GM12878 (cell line): ENCODE measurements around the gene NLGN3. TPM values are rescaled to one million over a fixed set of nuclear protein-coding genes. Genes with fewer than 3 reads are reported as not detected.

Experiments used
- ATAC-seq: fragments of 200-7000 bp; cut with Tn5 transposase; 3 replicates; pipeline ENCODE4 v1.9.1; 2020; ENCODE audit warnings: mild to moderate bottlenecking, moderate library complexity
- BruUV-seq: library from RNA; stranded (reverse); fragments of 400-500 nt; replicated peaks from 2 replicates; lab custom pipeline; 2021; lab: Mats Ljungman, UMichigan
- CTCF ChIA-PET: fragments of 300-600 bp; sonication (Branson Sonifier 250); formaldehyde crosslinking; extraction: SDS; loops from one replicate; lab custom pipeline; 2021; ENCODE audit warnings: inconsistent platforms; lab: Yijun Ruan, JAX
- POLR2A ChIA-PET: fragments of 350-600 bp; formaldehyde crosslinking; extraction: SDS; loops from one replicate; lab custom pipeline; 2021; ENCODE audit warnings: inconsistent platforms; lab: Charles Lee
- RAD21 ChIA-PET: fragments of 300-600 bp; sonication (Branson Sonifier 250); formaldehyde crosslinking; loops from one replicate; lab custom pipeline; 2023; ENCODE audit warnings: antibody characterized with exemption; ENCODE audit not compliant: unreplicated experiment; lab: Charles Lee
- SMC1A ChIA-PET: fragments of 300-600 bp; sonication (Branson Sonifier 250); formaldehyde crosslinking; loops from one replicate; lab custom pipeline; 2023; ENCODE audit not compliant: unreplicated experiment, uncharacterized antibody; lab: Charles Lee
- DNase-seq: peaks from one replicate; pipeline ENCODE4 v3.0.0-alpha.2; 2011; ENCODE audit warnings: low read depth, low spot score
- FAIRE-seq: peaks from 3 replicates; lab custom pipeline; 2011; peaks lifted over from hg19 to GRCh38; lab: Jason Lieb, UNC
- H2AFZ ChIP-seq: 2 replicates; pipeline ENCODE4 v1.6.0; 2011; ENCODE audit warnings: low read depth, low read length, control low read depth; ENCODE audit not compliant: control insufficient read depth
- H3K27ac ChIP-seq: 2 replicates; pipeline ENCODE4 v1.5.1; 2011; ENCODE audit warnings: control low read depth; ENCODE audit not compliant: control insufficient read depth, insufficient read depth
- H3K27me3 ChIP-seq, 2 experiments: replicated peaks in 1 of 2; 2 replicates each; pipeline versions ENCODE4 v1.6.0 to v1.6.1; 2011; ENCODE audit warnings: low read length in 1 of 2; ENCODE audit not compliant: control insufficient read depth in 2 of 2, insufficient read depth in 2 of 2
- H3K36me3 ChIP-seq, 2 experiments: 2 replicates each; pipeline ENCODE4 v1.5.1; 2011; ENCODE audit warnings: low read length in 1 of 2; ENCODE audit not compliant: control insufficient read depth in 2 of 2, insufficient read depth in 2 of 2
- H3K4me1 ChIP-seq: 2 replicates; pipeline ENCODE4 v1.6.1; 2011; ENCODE audit warnings: mild to moderate bottlenecking, low read length, moderate library complexity, mixed read lengths; ENCODE audit not compliant: control insufficient read depth, insufficient read depth
- H3K4me2 ChIP-seq: 2 replicates; pipeline ENCODE4 v1.6.0; 2011; ENCODE audit warnings: control low read depth; ENCODE audit not compliant: control insufficient read depth, insufficient read depth
- H3K4me3 ChIP-seq: fragments of 200-600 bp; sonication (generic); 2 replicates; pipeline ENCODE4 v1.5.1; 2016
- H3K79me2 ChIP-seq: 2 replicates; pipeline ENCODE4 v1.6.0; 2011; ENCODE audit warnings: low read length; ENCODE audit not compliant: control insufficient read depth, insufficient read depth
- H3K9ac ChIP-seq: 2 replicates; pipeline ENCODE4 v1.8.0; 2011; ENCODE audit warnings: low read length, control low read depth, mixed read lengths; ENCODE audit not compliant: control insufficient read depth, insufficient read depth
- H3K9me3 ChIP-seq: replicated peaks from 3 replicates; pipeline ENCODE4 v1.5.1; 2011; ENCODE audit warnings: mild to moderate bottlenecking, low read length; ENCODE audit not compliant: control insufficient read depth, insufficient read depth
- H4K20me1 ChIP-seq: 2 replicates; pipeline ENCODE4 v1.6.0; 2011; ENCODE audit not compliant: control insufficient read depth, insufficient read depth
- NBN ChIP-seq: fragments of 450-650 bp; IDR thresholded peaks from 2 replicates; pipeline ENCODE4 v1.6.1; 2016
- WGBS: methylation state at CpG from one replicate; pipeline ENCODE4 v1.1.6; 2016; ENCODE audit warnings: low lambda C conversion rate; ENCODE audit not compliant: insufficient replicate concordance, insufficient coverage; ENCODE audit errors: missing lambda C conversion rate; 5-methylcytosine and 5-hydroxymethylcytosine counted together
- in situ Hi-C: fragments of 300-500 bp; cut with MboI; formaldehyde crosslinking; loops from 9 replicates; pipeline ENCODE4 v1.14.3; 2018; ENCODE audit warnings: mixed read lengths
- intact Hi-C: fragments of 100-400 bp; cut with micrococcal nuclease; formaldehyde crosslinking; loops from one replicate; pipeline ENCODE4 v1.14.2; 2022; ENCODE audit not compliant: unreplicated experiment
- polyA plus RNA-seq, 11 experiments: library from polyadenylated mRNA; depleted of rRNA in 4 of 11; unstranded in 6 of 11; stranded (reverse) in 5 of 11; fragments of >200 nt; fragmentation: Nextera tagmentation in 4 of 11; fragmentation: Illumina TruSeq in 1 of 11; extraction: Ambion mirVana in 4 of 11; extraction: Trizol in 1 of 11; gene quantifications; 1 replicate in 1 of 11; 2 replicates in 10 of 11; pipeline versions ENCODE4 v1.2.1 to v1.2.3, GENCODE V29; 2011 to 2016; ENCODE audit warnings: inconsistent platforms in 2 of 11, missing spikeins in 2 of 11, low read depth in 1 of 11
- total RNA-seq, 4 experiments: library from RNA; depleted of rRNA in 3 of 4; stranded (reverse); fragments of >200 nt in 3 of 4; fragmentation: Illumina TruSeq in 1 of 4; extraction: Trizol in 1 of 4; gene quantifications; 2 replicates each; pipeline versions ENCODE4 v1.2.1 to v1.2.3, GENCODE V29; 2013 to 2021
- TF ChIP-seq, protein P1 (sequence below): IDR thresholded peaks from 2 replicates; pipeline ENCODE4 v1.6.1; 2011; ENCODE audit warnings: low read depth, low read length, improper control_type of control experiment, borderline replicate concordance
- TF ChIP-seq, protein P2 (sequence below): fragments of 450-650 bp; IDR thresholded peaks from 2 replicates; pipeline ENCODE4 v1.6.1; 2016; ENCODE audit warnings: mild to moderate bottlenecking, moderate library complexity, borderline replicate concordance

The NLGN3 gene
- total and polyA plus RNA-seq, 10 of the 15 experiments (the other 5 are each of a cell fraction or from before 2014, with no cell fraction given), result 0.07 to 0.73 (median 0.28) TPM

- no peak for ATAC-seq
- no peak for TF ChIP-seq NBN
- TF ChIP-seq, protein P1, sequence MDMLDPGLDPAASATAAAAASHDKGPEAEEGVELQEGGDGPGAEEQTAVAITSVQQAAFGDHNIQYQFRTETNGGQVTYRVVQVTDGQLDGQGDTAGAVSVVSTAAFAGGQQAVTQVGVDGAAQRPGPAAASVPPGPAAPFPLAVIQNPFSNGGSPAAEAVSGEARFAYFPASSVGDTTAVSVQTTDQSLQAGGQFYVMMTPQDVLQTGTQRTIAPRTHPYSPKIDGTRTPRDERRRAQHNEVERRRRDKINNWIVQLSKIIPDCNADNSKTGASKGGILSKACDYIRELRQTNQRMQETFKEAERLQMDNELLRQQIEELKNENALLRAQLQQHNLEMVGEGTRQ, result no peak
- TF ChIP-seq, protein P2, sequence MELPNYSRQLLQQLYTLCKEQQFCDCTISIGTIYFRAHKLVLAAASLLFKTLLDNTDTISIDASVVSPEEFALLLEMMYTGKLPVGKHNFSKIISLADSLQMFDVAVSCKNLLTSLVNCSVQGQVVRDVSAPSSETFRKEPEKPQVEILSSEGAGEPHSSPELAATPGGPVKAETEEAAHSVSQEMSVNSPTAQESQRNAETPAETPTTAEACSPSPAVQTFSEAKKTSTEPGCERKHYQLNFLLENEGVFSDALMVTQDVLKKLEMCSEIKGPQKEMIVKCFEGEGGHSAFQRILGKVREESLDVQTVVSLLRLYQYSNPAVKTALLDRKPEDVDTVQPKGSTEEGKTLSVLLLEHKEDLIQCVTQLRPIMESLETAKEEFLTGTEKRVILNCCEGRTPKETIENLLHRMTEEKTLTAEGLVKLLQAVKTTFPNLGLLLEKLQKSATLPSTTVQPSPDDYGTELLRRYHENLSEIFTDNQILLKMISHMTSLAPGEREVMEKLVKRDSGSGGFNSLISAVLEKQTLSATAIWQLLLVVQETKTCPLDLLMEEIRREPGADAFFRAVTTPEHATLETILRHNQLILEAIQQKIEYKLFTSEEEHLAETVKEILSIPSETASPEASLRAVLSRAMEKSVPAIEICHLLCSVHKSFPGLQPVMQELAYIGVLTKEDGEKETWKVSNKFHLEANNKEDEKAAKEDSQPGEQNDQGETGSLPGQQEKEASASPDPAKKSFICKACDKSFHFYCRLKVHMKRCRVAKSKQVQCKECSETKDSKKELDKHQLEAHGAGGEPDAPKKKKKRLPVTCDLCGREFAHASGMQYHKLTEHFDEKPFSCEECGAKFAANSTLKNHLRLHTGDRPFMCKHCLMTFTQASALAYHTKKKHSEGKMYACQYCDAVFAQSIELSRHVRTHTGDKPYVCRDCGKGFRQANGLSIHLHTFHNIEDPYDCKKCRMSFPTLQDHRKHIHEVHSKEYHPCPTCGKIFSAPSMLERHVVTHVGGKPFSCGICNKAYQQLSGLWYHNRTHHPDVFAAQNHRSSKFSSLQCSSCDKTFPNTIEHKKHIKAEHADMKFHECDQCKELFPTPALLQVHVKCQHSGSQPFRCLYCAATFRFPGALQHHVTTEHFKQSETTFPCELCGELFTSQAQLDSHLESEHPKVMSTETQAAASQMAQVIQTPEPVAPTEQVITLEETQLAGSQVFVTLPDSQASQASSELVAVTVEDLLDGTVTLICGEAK, result 0 out of 2 replicates have a peak, but pooled peaks have one; percentile 21
- Histone ChIP-seq H3K27me3 (no peaks in the 10 kb centered on the region), H3K27ac (no peak overlapping the region), H4K20me1 (no peaks in the 10 kb centered on the region), H3K79me2 (peaks cover 44% of the 10 kb centered on the region), H3K36me3 (no peaks in the 10 kb centered on the region; a peak in 1 of 4 replicates), H3K4me2 (no peak overlapping the region; the same call in 1 of the 2 replicates), H3K4me3 (no peak overlapping the region), H2AFZ (no peak overlapping the region), H3K4me1 (peaks cover 4% of the 10 kb centered on the region), H3K9me3 (no peaks in the 10 kb centered on the region; the same call in 2 of the 3 replicates), H3K9ac (no peak overlapping the region)
- intact Hi-C loops (no loop called here), in situ Hi-C loops (no loop called here)
- DNase-seq, result no peak
- BruUV-seq, result no TSS peak
- CTCF ChIA-PET, result no interaction called here
- SMC1A ChIA-PET, result no interaction called here
- POLR2A ChIA-PET, result interaction anchor here (1.4 kb wide), 1 partner anchor 10 kb away, joined by 3 read pairs; no protein-coding TSS in a partner anchor
- 98% methylated on average over 4 of the region's 4 CpGs for WGBS
- RAD21 ChIA-PET, result no interaction called here
- no peak for FAIRE-seq
Observed at GRCh38 chrX:71107245-71107644, 37.4 kb upstream of the NLGN3 start.
